ENCODE measurements around the gene LRIF1.
"Not testable (repeated sequence)": the region's sequence is repeated elsewhere in the genome, so short reads cannot be mapped to it uniquely, and the experiment has no call there.

The LRIF1 gene

DNA sequence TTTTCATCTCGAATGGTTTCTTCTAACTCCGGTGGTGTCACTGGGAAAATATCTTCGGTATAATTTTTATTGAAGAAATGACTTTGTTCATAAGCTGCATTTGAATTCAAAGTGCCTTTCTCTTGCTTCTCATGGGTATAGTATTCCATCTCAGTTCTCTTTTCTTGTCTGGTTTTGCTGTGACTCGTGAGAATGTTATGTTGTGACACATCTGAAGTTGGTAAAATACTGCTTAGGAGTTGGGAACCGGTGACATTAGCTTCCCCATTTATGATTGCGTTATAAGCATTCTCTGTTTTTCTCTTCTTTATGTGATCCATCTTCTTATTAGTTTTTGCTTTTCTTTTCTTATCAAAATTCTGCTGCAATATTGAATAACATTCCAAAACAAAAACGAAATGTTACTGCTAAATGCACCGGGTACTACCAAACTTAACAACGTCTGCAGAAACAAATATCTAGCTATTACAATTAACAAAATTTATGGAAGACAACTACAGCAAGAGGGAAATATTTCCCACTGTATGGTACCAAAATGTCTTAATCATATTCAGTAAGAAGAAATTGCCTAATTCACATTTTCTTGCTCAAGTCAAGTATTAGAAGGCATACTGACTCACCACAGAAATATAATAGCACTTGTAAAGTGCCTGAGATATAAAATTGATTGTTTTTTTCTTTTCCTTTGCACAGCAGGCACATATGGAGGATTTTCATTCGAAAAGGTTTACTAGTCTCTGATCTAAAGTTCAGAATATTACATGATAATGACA lies 15.5 kb downstream of the LRIF1 start:
- DNase-seq (ENCODE audit: low read depth in 2 of 2, low spot score in 1 of 2), result no peak

DNA sequence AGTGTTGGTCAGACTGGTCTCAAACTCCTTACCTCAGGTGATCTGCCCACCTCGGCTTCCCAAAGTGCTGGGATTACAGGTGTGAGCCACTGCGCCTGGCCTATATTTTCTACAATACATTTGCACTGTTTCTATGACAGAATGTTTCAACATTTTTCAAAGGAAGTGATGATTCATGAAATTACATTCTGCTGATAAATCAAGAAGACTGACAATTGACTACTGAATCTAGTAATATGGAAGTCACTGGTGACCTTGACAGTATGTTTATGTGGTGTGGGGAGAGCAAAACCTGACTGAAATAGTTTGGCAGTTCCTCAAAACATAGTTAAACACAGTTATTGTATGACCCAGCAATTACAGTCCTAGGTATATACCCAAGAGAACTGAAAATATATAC lies 18.1 kb downstream of the LRIF1 start:
- DNase-seq (ENCODE audit: low read depth in 2 of 2, low spot score in 1 of 2), result no peak

GRCh38 chr1:110944806-110945205 lies 18.9 kb downstream of the LRIF1 start:
- no peak for DNase-seq (ENCODE audit: low read depth in 2 of 2, low spot score in 1 of 2)

DNA sequence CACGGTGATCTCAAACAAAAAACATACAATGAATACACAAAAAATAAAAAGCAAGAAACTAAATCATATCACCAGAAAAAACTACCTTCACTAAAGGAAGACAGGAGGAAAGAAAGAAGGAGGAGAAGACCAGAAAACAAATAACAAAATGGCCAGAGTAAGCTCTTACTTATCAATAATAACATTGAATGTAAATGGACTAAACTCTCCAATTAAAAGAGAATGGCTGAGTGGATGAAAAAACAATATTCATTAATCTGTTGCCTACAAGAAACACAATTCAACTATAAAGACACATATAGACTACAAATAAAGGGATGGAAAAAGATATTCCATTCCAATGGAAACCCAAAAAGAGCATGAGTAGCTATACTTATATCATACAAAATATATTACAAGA lies 27.2 kb downstream of the LRIF1 start:
- DNase-seq (ENCODE audit: low read depth in 2 of 2, low spot score in 1 of 2), result no peak

- DNase-seq (ENCODE audit: low read depth in 2 of 2, low spot score in 1 of 2), result not testable (repeated sequence)
These were observed 32.6 kb downstream of the LRIF1 start for GRCh38 chr1:110931097-110931496.

GRCh38 chr1:110928904-110929303 lies 34.8 kb downstream of the LRIF1 start:
- DNase-seq (ENCODE audit: low read depth in 2 of 2, low spot score in 1 of 2), result no peak

DNA sequence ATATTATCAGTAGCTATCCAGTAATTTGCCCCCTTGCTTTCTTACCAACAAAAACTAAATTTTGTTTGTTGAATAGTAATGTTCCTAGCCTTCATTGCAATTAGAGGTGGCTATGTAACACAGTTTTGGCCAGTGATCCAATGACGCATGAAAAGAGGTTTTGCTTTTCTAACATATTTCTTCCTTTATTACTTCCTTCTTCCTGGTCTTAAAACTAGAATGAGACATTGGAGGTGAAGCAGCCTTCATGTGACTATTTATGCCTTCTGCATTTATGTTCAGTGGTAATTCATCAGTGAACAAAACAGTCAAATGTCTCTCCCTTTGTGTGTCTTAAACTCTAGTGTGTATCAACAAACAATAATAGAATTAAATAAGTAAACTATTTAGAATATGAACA lies 35.5 kb downstream of the LRIF1 start:
- DNase-seq (ENCODE audit: low read depth in 2 of 2, low spot score in 1 of 2), result no peak

- DNase-seq (ENCODE audit: low read depth in 2 of 2, low spot score in 1 of 2), result no peak
These were observed 36.1 kb downstream of the LRIF1 start for GRCh38 chr1:110927484-110928075.

- DNase-seq (ENCODE audit: low read depth in 2 of 2, low spot score in 1 of 2), result no peak
These were observed 41.8 kb downstream of the LRIF1 start for GRCh38 chr1:110921953-110922352.

DNA sequence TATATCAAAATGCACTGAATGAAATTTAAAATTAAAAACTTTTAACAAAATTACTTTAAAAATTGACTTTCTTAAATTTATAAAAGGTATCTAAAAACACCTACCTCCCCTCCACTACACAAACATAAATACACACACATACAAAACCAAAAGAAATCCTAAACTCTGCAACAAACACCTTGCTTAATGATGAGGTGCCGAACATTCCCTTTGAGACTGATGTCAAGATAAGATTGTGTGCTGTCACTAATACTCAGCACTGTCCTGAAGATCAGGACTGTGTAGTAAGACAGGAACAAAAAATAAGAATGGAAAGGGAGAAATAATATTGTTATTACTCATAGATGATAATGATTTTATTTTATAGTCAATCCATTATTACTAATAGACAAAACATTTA lies 45.7 kb downstream of the LRIF1 start:
- no peak for DNase-seq (ENCODE audit: low read depth in 2 of 2, low spot score in 1 of 2)

DNA sequence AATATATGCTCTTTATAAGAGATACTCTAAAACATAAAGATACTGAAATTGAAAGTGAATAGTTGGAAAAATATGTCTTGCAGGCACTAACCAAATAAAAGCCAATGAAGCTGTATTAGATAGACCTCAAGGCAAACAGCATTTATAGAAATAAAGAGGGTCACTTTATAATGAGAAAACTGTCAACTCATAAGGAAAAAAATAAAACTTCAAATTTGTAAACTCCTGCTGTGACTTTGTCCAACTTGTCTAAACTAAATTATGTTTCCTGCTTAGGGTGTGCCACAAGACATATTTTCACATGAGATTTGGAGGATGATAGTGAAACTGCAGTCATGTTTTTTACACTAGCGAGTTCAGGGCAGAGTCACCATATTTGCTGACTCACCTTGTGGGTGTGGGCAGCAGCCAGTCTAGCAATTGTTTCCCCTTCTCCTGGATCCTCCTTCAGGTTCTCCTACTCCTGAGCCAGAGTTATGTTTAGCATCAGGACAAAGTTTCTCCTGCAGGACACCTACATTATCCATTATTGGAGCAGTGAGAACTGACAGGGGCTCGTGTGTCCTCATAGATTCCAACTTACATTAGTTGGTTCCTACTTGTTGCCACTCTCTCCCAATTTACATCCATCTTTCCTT lies 46.9 kb downstream of the LRIF1 start:
- no peak for DNase-seq (ENCODE audit: low read depth in 2 of 2, low spot score in 1 of 2)

DNA sequence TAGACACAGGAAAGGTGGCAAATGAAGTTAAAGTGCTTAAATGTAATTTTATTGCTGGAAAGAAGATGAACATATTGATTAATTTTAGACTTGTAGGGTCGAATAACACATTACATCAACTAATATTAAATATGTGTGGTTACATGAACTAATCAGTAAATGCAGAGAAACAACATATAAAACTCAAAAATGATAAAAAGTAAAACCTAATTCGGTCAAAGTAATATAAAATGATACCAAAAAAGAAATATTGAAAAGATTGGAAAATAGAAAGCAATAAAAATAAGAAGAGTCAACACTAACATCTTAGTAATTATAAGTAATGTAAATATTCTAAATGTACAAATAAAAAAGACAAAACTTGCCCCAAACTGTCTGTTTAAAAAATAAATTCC lies 47.5 kb downstream of the LRIF1 start:
- no peak for DNase-seq (ENCODE audit: low read depth in 2 of 2, low spot score in 1 of 2)

GRCh38 chr1:110915804-110916203 lies 47.9 kb downstream of the LRIF1 start:
- no peak for DNase-seq (ENCODE audit: low read depth in 2 of 2, low spot score in 1 of 2)

GRCh38 chr1:110914676-110915075 lies 49.0 kb downstream of the LRIF1 start:
- no peak for DNase-seq (ENCODE audit: low read depth in 2 of 2, low spot score in 1 of 2)

DNA sequence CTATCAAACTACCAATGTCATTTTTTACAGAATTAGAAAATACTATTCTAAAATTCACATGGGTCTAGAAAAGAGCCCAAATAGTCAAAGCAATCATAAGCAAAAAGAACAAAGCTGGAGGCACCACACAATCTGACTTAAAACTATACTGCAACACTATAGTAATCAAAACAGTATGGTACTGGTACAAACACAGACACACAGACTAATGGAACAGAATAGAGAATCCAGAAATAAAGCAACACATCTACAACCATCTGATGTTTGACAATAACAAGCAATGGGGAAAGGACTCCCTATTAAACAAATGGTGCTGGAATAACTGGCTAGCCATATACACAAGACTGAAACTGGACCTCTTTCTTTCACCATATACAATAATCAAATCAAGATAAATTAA lies 50.9 kb downstream of the LRIF1 start:
- DNase-seq (ENCODE audit: low read depth in 2 of 2, low spot score in 1 of 2), result no peak

GRCh38 chr1:110903853-110904500 lies 59.7 kb downstream of the LRIF1 start:
- DNase-seq (ENCODE audit: low read depth in 2 of 2, low spot score in 1 of 2), result no peak

- DNase-seq (ENCODE audit: low read depth in 2 of 2, low spot score in 1 of 2), result no peak
These were observed 60.8 kb downstream of the LRIF1 start for GRCh38 chr1:110902820-110903463.

DNA sequence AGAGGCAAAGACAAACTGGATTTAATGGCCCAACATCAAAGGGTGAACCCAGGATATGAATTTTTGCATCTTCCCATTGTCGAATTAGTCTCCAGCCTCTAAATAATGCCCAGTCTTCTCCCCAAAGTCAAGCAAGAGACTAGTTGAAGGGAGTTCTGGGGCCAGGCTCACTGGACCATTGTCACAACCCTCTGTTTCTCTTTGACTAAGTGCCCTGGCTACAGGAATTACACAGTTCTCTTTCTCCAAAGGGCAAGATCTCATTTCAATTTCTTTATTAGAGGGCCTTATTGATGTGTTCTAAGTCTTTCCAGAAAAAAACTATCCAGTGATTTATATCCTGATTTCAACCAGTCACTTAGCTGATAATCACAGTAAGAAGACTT lies 64.3 kb downstream of the LRIF1 start:
- DNase-seq (ENCODE audit: low read depth in 2 of 2, low spot score in 1 of 2), result no peak

- no peak for DNase-seq (ENCODE audit: low read depth in 2 of 2, low spot score in 1 of 2)
These were observed 64.8 kb downstream of the LRIF1 start for GRCh38 chr1:110898734-110899457.

GRCh38 chr1:110897681-110898080 lies 66.0 kb downstream of the LRIF1 start:
- no peak for DNase-seq (ENCODE audit: low read depth in 2 of 2, low spot score in 1 of 2)
